Endodermal cell (in vitro differentiated cells): ENCODE results near the gene RELA. TPM values are rescaled to one million over a fixed set of nuclear protein-coding genes. Genes with fewer than 3 reads are reported as not detected.

ENCODE experiments used
- DNase-seq: peaks from one replicate; pipeline ENCODE4 v3.0.0-alpha.2; 2017
- H3K27ac ChIP-seq: 2 replicates; pipeline ENCODE4 v1.5.1; 2013; ENCODE audit warnings: mild to moderate bottlenecking, low read depth, low read length, moderate library complexity
- H3K27me3 ChIP-seq: 2 replicates; pipeline ENCODE4 v1.6.1; 2013; ENCODE audit warnings: mild to moderate bottlenecking, low read length, moderate library complexity; ENCODE audit not compliant: insufficient read depth, control insufficient read depth, poor library complexity, severe bottlenecking
- H3K36me3 ChIP-seq: 2 replicates; pipeline ENCODE4 v1.7.0; 2013; ENCODE audit warnings: mild to moderate bottlenecking, low read length, moderate library complexity; ENCODE audit not compliant: control insufficient read depth, insufficient read depth
- H3K4me1 ChIP-seq: one replicate; pipeline ENCODE4 v1.7.0; 2013; ENCODE audit warnings: low read length; ENCODE audit not compliant: control insufficient read depth, insufficient read depth
- H3K4me3 ChIP-seq: 2 replicates; pipeline ENCODE4 v1.5.1; 2013; ENCODE audit warnings: mild to moderate bottlenecking, low read length, moderate library complexity
- H3K9ac ChIP-seq: 2 replicates; pipeline ENCODE4 v1.6.1; 2013; ENCODE audit warnings: mild to moderate bottlenecking, low read length, moderate library complexity; ENCODE audit not compliant: poor library complexity, severe bottlenecking; ENCODE audit errors: extremely low read depth
- H3K9me3 ChIP-seq: 2 replicates; pipeline ENCODE4 v1.6.1; 2013; ENCODE audit warnings: mild to moderate bottlenecking, low read length, moderate library complexity; ENCODE audit not compliant: control insufficient read depth
- H3K27ac Mint-ChIP-seq: 2 replicates; pipeline ENCODE4 v1.8.0; 2020; ENCODE audit warnings: mixed read lengths
- H3K27me3 Mint-ChIP-seq: 2 replicates; pipeline ENCODE4 v1.8.0; 2021; ENCODE audit warnings: mild to moderate bottlenecking, mixed read lengths; ENCODE audit not compliant: insufficient read depth
- H3K36me3 Mint-ChIP-seq: 2 replicates; pipeline ENCODE4 v1.8.0; 2020; ENCODE audit warnings: low read depth, mixed read lengths
- H3K4me1 Mint-ChIP-seq: 2 replicates; pipeline ENCODE4 v1.8.0; 2020; ENCODE audit warnings: mixed read lengths
- H3K4me3 Mint-ChIP-seq: 2 replicates; pipeline ENCODE4 v1.8.0; 2020; ENCODE audit warnings: mild to moderate bottlenecking, moderate library complexity, mixed read lengths
- H3K9me3 Mint-ChIP-seq: 2 replicates; pipeline ENCODE4 v1.8.0; 2020; ENCODE audit warnings: mild to moderate bottlenecking, mixed read lengths
- WGBS, 2 experiments: methylation state at CpG; one replicate each; pipeline versions ENCODE4 v1.1.5 to v1.1.7; 2013; ENCODE audit warnings: missing lambda C conversion rate in 2 of 2, mixed read lengths in 1 of 2; ENCODE audit not compliant: insufficient coverage in 1 of 2, insufficient read length in 1 of 2; 5-methylcytosine and 5-hydroxymethylcytosine counted together
- total RNA-seq, 2 donors: library from RNA; stranded (reverse); fragmentation: NEBNext Ultra II Directional in 1 of 2; extraction: Animal tissue kit (Norgen Biotek cat#: 25700) in 1 of 2; gene quantifications; 2 replicates in 1 of 2; 3 replicates in 1 of 2; pipeline ENCODE4 v1.2.1, GENCODE V29; 2021
- TF ChIP-seq, protein P1 (sequence below): fragments of 200-600 bp; sonication (generic); conservative IDR thresholded peaks from 2 replicates; pipeline ENCODE4 v1.5.0; 2021; ENCODE audit warnings: antibody characterized with exemption, mild to moderate bottlenecking

RELA gene
- total RNA-seq, 2 donors from 2014 or later, result 40.2 to 41.1 TPM

DNA sequence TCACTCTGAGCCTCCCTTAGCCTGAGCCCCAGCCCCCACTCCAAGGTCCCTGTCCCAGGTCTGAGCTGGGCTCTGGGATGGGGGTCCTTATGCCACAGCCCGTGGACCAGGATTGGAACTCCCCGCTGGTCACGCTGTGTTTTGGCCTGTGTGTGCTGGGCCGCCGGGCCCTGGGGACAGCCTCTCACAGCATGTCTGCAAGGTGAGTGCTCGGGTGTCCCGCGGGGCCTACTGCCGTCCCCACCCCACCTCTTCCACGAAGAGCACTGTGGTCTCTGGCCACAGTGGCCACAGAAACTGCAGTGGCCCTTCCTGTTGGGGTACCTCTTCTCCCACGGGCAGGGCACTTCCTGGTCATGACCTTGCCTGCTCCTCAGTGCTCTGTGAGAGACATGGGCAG is 28.3 kb downstream of the RELA start:
- no peak for DNase-seq
- H3K36me3 ChIP-seq, result peaks cover 54% of the 10 kb centered on the region

DNA sequence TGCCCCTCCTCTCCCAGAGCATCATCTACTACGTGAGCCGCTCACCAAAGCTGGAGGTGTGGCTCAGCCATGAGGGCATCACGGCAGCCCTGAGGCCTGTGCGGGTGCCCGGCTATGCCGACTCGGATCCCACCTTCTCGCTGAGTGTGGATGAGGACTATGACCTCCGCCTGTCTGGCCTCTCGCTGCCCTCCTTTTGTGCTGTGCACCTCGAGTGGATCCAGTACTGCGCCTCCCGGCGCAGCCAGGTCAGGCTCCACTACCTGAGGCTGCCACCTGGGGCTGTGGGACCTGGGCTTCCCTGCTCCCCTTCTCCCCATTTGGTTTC is 28.6 kb downstream of the RELA start:
- Histone ChIP-seq H3K9me3 (no peaks in the 10 kb centered on the region), H3K4me3 (no peak overlapping the region), H3K9ac (no peak overlapping the region), H3K27ac (no peak overlapping the region), H3K36me3 (peaks cover 57% of the 10 kb centered on the region), H3K27me3 (no peaks in the 10 kb centered on the region), H3K4me1 (no peaks in the 10 kb centered on the region)
- H3K36me3 Mint-ChIP-seq, result peaks cover 31% of the 10 kb centered on the region
- no peak for DNase-seq
- no peak overlapping the region for H3K27ac Mint-ChIP-seq
- H3K27me3 Mint-ChIP-seq, result no peaks in the 10 kb centered on the region
- H3K4me3 Mint-ChIP-seq, result no peak overlapping the region
- H3K4me1 Mint-ChIP-seq, result peaks cover 13% of the 10 kb centered on the region
- 95 to 97% methylated on average over 13 to 14 of the region's 14 CpGs for WGBS, 2 experiments
- TF ChIP-seq, protein P1, sequence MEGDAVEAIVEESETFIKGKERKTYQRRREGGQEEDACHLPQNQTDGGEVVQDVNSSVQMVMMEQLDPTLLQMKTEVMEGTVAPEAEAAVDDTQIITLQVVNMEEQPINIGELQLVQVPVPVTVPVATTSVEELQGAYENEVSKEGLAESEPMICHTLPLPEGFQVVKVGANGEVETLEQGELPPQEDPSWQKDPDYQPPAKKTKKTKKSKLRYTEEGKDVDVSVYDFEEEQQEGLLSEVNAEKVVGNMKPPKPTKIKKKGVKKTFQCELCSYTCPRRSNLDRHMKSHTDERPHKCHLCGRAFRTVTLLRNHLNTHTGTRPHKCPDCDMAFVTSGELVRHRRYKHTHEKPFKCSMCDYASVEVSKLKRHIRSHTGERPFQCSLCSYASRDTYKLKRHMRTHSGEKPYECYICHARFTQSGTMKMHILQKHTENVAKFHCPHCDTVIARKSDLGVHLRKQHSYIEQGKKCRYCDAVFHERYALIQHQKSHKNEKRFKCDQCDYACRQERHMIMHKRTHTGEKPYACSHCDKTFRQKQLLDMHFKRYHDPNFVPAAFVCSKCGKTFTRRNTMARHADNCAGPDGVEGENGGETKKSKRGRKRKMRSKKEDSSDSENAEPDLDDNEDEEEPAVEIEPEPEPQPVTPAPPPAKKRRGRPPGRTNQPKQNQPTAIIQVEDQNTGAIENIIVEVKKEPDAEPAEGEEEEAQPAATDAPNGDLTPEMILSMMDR, result no peak
- H3K9me3 Mint-ChIP-seq, result no peaks in the 10 kb centered on the region

More for the DNA sequence above, 28.3 kb downstream of the RELA start:
- Mint-ChIP-seq H3K4me1 (peaks cover 13% of the 10 kb centered on the region), H3K27me3 (no peaks in the 10 kb centered on the region), H3K9me3 (no peaks in the 10 kb centered on the region), H3K27ac (no peak overlapping the region), H3K36me3 (peaks cover 28% of the 10 kb centered on the region), H3K4me3 (no peak overlapping the region)
- no peak overlapping the region for H3K27ac ChIP-seq
- H3K9me3 ChIP-seq, result no peaks in the 10 kb centered on the region
- no peaks in the 10 kb centered on the region for H3K4me1 ChIP-seq
- H3K27me3 ChIP-seq, result no peaks in the 10 kb centered on the region
- TF ChIP-seq, protein P1, result no peak
- no peak overlapping the region for H3K4me3 ChIP-seq
- no peak overlapping the region for H3K9ac ChIP-seq
- WGBS, 2 experiments, result 96 to 98% methylated on average over 11 of the region's 11 CpGs

DNA sequence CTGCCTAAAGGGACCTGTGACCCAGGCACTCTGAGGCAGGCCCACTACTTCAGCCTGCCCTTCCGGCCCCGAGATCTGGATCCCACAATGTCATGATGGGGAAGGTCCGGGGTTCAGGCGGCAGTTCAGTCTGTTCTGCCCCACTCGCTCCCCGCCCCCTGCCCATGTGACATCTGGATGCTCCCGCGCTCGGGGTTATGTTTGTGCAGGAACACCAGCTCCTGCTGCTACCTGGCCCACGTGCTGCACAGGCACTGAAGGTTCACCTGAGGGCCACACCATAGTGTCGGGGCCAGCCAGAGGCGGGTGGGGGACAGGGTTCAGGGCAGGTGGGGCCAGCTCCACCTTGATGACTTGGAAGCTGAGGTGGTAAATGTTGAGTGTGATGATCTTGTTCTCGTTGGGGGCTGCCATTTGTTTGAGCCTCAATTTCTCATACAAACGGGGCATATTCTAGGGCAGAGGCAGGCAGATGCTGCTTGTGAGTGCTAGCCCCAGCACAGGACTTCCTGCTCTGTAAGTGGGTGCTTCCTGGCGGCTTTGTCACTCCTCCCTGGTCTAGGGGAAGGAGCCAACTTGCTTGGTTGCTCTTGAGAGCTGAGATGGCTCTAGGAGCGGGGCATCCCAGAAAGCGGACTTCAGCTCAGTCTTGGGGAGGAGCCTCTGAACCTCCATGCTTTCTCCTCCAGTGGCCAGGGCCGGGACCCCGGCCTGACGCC is 29.2 kb downstream of the RELA start:
- no peaks in the 10 kb centered on the region for H3K9me3 ChIP-seq
- WGBS, 2 experiments, result 91 to 93% methylated on average over 16 to 20 of the region's 20 CpGs
- no peaks in the 10 kb centered on the region for H3K4me1 ChIP-seq
- TF ChIP-seq, protein P1, result no peak
- no peak overlapping the region for H3K4me3 ChIP-seq
- Mint-ChIP-seq H3K4me1 (peaks cover 9% of the 10 kb centered on the region), H3K4me3 (no peak overlapping the region), H3K9me3 (no peaks in the 10 kb centered on the region), H3K36me3 (peaks cover 33% of the 10 kb centered on the region), H3K27ac (no peak overlapping the region), H3K27me3 (no peaks in the 10 kb centered on the region)
- peaks cover 62% of the 10 kb centered on the region for H3K36me3 ChIP-seq
- DNase-seq, result no peak
- H3K9ac ChIP-seq, result no peak overlapping the region
- H3K27me3 ChIP-seq, result no peaks in the 10 kb centered on the region
- H3K27ac ChIP-seq, result no peak overlapping the region
